Measurements from ENCODE around the gene DCLK1.

The DCLK1 gene

DNA sequence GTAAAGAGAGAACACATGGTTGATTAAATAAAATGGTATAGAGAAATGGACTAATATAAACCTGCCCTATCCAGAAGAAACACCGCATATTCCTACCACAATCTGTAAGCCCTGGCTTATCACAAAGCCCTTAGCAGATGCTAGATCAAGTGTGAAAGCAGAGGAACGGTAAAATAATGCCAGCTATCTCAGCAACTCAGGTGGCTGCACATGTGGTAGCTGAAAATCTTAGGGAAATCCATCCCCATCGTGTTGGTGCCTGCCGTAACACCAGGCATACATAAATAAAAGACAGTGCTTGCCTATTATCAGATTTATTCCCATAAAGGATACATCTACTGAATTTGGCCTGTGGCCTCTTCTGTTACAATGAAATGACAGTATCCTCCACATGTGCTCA lies 350.6 kb downstream of the DCLK1 start:
- H3K79me2 ChIP-seq (ENCODE audit: insufficient read depth, low read depth) = no peaks in the 10 kb centered on the region
- no peaks in the 10 kb centered on the region for H3K27me3 ChIP-seq (ENCODE audit: insufficient read depth, low read depth)
- H3K4me3 ChIP-seq (IDR thresholded peaks at IDR 0.05; ENCODE audit: insufficient read depth, low read depth, low read length) = no peak overlapping the region
- H3K27ac ChIP-seq = no peak overlapping the region
- H3K4me2 ChIP-seq = no peak overlapping the region
- TF ChIP-seq, protein P1, sequence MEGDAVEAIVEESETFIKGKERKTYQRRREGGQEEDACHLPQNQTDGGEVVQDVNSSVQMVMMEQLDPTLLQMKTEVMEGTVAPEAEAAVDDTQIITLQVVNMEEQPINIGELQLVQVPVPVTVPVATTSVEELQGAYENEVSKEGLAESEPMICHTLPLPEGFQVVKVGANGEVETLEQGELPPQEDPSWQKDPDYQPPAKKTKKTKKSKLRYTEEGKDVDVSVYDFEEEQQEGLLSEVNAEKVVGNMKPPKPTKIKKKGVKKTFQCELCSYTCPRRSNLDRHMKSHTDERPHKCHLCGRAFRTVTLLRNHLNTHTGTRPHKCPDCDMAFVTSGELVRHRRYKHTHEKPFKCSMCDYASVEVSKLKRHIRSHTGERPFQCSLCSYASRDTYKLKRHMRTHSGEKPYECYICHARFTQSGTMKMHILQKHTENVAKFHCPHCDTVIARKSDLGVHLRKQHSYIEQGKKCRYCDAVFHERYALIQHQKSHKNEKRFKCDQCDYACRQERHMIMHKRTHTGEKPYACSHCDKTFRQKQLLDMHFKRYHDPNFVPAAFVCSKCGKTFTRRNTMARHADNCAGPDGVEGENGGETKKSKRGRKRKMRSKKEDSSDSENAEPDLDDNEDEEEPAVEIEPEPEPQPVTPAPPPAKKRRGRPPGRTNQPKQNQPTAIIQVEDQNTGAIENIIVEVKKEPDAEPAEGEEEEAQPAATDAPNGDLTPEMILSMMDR (conservative IDR thresholded peaks at IDR 0.05; ENCODE audit: low read depth, low read length) = no peak
- H3K36me3 ChIP-seq (ENCODE audit: insufficient read depth) = no peaks in the 10 kb centered on the region
- no peak overlapping the region for H3K9ac ChIP-seq
- H3K4me1 ChIP-seq (ENCODE audit: low read depth, poor library complexity, severe bottlenecking) = no peaks in the 10 kb centered on the region
- H2AFZ ChIP-seq (ENCODE audit: low read depth) = no peak overlapping the region
- no peaks in the 10 kb centered on the region for H4K20me1 ChIP-seq (ENCODE audit: insufficient read depth)

DNA sequence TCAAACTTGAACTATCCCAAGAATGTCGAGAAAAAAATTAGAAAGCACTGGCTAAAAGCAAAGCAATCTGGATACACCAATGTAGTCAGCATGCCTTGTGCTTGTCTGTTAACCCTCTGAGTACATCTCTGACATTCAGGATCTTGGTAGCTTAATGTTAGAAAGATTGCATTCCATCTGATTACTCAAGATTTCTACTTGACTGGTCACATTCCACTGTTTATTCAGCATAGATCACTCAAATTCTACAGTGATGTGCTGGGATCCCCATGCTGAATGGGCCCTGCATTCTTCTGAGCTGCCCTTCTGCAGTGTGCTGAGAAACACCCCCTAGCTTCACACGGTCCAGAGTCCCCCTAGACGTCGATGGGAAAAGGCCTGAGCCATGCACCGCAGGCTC lies 359.3 kb downstream of the DCLK1 start:
- Histone ChIP-seq H3K36me3 (ENCODE audit: insufficient read depth) (no peaks in the 10 kb centered on the region), H3K4me1 (ENCODE audit: low read depth, poor library complexity, severe bottlenecking) (no peaks in the 10 kb centered on the region), H2AFZ (ENCODE audit: low read depth) (no peak overlapping the region), H3K9ac (no peak overlapping the region), H3K4me2 (no peak overlapping the region), H3K27ac (no peak overlapping the region), H3K4me3 (IDR thresholded peaks at IDR 0.05; ENCODE audit: insufficient read depth, low read depth, low read length) (no peak overlapping the region), H3K79me2 (ENCODE audit: insufficient read depth, low read depth) (no peaks in the 10 kb centered on the region), H4K20me1 (ENCODE audit: insufficient read depth) (no peaks in the 10 kb centered on the region), H3K27me3 (ENCODE audit: insufficient read depth, low read depth) (no peaks in the 10 kb centered on the region)
- TF ChIP-seq, protein P1 (conservative IDR thresholded peaks at IDR 0.05; ENCODE audit: low read depth, low read length) = no peak

DNA sequence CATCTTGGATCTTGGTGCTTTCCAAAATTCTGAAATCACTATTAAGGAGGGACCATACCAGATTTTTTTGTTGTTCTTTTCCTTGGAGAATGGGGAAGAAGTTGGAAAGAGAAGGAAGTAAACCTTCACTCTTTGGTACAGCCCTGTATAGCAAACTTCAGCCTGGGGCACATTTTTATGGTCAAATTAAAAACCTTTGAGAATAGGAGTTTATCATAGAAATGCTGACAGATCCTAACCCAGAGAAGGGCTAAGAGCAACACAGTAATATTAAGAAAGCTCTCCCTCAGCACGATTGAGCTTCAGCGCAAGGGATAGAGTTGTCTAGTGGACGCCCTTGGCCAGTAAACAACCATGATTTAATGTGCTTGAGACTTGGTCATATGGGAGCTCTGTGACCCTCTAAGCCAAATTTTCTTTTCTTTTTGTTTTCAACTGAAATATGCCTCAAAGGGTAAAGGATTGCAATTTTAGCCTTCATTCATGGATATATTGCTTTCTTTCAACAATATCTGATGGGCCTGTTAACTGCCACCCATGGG lies 360.4 kb downstream of the DCLK1 start:
- TF ChIP-seq, protein P1 (conservative IDR thresholded peaks at IDR 0.05; ENCODE audit: low read depth, low read length) = no peak
- Histone ChIP-seq H3K27ac (no peak overlapping the region), H4K20me1 (ENCODE audit: insufficient read depth) (no peaks in the 10 kb centered on the region), H3K9ac (no peak overlapping the region), H3K36me3 (ENCODE audit: insufficient read depth) (no peaks in the 10 kb centered on the region), H3K27me3 (ENCODE audit: insufficient read depth, low read depth) (no peaks in the 10 kb centered on the region), H3K79me2 (ENCODE audit: insufficient read depth, low read depth) (no peaks in the 10 kb centered on the region), H3K4me1 (ENCODE audit: low read depth, poor library complexity, severe bottlenecking) (no peaks in the 10 kb centered on the region), H3K4me3 (IDR thresholded peaks at IDR 0.05; ENCODE audit: insufficient read depth, low read depth, low read length) (no peak overlapping the region), H3K4me2 (no peak overlapping the region), H2AFZ (ENCODE audit: low read depth) (no peak overlapping the region)

DNA sequence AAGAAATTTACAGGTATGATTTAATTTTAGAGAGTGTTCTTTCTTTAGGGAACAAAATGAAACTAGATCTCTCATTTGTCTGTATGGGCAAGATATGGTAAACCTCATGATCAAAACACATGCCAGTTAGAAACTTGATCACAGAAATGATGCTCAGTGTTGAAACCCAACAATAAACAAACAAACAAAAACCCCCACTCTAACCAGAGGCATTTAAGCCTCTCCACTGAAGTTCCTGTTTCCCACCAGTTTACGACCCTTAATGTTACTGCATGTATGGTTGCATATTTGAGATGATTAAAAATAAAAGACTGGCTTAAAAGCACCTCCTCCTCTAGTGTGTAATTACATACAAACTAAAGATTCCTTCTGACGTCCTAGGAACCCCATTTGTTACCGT lies 361.4 kb downstream of the DCLK1 start:
- TF ChIP-seq, protein P1 (conservative IDR thresholded peaks at IDR 0.05; ENCODE audit: low read depth, low read length) = no peak
- H3K4me1 ChIP-seq (ENCODE audit: low read depth, poor library complexity, severe bottlenecking) = peaks cover 3% of the 10 kb centered on the region
- H3K27me3 ChIP-seq (ENCODE audit: insufficient read depth, low read depth) = no peaks in the 10 kb centered on the region
- no peak overlapping the region for H3K4me2 ChIP-seq
- no peaks in the 10 kb centered on the region for H3K79me2 ChIP-seq (ENCODE audit: insufficient read depth, low read depth)
- no peaks in the 10 kb centered on the region for H3K36me3 ChIP-seq (ENCODE audit: insufficient read depth)
- no peak overlapping the region for H3K9ac ChIP-seq
- no peaks in the 10 kb centered on the region for H4K20me1 ChIP-seq (ENCODE audit: insufficient read depth)
- H2AFZ ChIP-seq (ENCODE audit: low read depth) = no peak overlapping the region
- H3K4me3 ChIP-seq (IDR thresholded peaks at IDR 0.05; ENCODE audit: insufficient read depth, low read depth, low read length) = no peak overlapping the region
- H3K27ac ChIP-seq = no peak overlapping the region
